ENCODE results near the gene TJP3.
"Not testable (repeated sequence)": the region's sequence is repeated elsewhere in the genome, so short reads cannot be mapped to it uniquely, and the experiment has no call there.

TJP3 gene

GRCh38 chr19:3746371-3747056 lies 38.3 kb downstream of the TJP3 start:
- DNase-seq, result no peak

DNA sequence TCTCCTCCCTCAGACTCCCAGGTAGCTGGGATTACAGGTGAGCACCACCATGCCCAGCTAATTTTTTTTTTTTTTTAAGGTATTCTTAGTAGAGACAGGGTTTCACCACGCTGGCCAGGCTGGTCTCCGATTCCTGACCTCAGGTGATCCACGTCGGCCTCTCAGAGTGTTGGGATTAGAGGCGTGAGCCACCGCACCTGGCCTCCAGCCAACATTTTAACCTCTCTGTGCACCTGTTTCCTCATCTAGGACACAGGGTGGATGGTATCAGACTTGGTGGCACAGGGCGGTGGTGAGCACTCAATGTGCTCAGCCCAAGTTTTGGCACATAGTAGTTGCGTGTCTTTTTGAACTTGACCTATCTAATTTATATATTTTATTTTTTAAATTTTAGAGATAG lies 40.8 kb downstream of the TJP3 start:
- no peak for DNase-seq

- DNase-seq, result no peak
Measured at GRCh38 chr19:3750211-3750610, 42.0 kb downstream of the TJP3 start.

GRCh38 chr19:3751236-3751635 lies 43.1 kb downstream of the TJP3 start:
- DNase-seq, result no peak

DNA sequence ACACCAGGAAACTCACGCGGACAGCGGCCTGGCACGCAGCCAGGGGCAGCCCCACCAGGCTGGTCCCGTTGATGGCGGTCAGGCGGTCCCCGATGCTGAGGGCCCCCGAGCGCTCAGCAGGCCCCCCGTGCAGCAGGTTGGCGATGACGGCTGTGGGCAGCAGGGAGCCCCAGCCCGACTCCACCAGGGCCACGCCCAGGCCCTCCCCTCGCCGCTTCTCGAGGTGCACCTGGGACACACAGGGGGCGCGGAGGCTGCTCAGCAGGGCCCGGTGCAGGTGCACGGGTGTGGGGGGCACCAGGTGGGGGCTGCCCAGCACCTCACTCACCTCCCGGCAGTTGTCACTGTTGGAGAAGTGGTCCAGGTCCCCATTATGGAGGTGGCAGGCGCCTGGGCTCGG lies 44.3 kb downstream of the TJP3 start:
- DNase-seq, result no peak

DNA sequence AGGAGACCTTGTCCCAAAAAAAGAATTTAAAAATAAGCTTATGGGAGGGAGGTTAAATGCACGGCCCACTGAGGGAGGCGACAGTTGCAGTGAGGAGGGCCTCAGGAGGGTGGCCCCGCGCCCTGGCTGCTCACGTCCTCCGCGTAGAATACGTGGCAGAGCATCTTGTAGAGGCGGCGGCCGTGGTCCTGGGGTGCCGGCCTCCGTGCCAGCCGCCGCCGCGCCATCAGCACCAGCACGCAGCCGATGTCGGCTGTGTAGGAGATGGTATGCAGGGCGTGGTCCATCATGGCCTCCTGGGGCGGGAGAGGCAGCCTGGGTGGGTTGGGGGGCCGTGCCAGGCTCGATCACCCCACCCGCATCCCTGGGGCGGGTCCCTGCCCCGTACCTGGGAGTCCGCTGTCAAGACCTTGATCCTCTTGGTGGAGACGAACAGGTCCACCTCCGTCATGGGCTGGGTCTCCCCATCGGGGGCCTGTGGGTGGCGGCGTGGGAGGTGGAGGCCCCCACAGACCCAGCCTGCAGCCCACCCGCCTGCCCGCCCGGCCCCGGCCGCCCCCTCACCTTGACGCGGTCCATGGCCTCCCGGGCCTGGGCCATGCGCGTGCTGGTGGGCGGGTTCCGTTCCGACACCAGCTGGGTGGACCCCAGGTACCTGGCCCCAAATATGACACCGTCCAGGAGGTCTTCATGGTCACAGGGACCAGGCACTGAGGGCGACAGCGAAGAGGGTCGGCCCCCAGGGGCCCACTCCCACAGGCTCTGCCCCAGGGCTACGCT lies 45.6 kb downstream of the TJP3 start:
- no peak for DNase-seq

GRCh38 chr19:3757705-3758104 lies 49.5 kb downstream of the TJP3 start:
- DNase-seq, result not testable (repeated sequence)

DNA sequence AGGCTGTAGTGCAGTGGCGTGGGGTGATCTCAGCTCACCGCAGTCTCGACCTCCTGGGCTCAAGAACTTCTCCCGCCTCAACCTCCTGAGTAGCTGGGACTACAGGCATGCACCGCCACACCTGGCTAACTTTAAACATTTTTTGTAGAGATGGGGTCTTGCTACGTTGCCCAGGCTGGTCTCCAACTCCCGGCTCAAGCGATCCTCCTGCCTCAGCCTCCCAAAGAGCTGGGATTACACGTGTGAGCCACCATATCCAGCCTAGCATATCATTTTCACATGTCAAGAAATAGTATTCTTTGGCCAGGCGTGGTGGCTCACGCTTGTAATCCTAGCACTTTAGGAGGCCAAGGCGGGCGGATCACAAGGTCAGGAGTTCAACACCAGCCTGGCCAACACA lies 50.1 kb downstream of the TJP3 start:
- not testable (repeated sequence) for DNase-seq

DNA sequence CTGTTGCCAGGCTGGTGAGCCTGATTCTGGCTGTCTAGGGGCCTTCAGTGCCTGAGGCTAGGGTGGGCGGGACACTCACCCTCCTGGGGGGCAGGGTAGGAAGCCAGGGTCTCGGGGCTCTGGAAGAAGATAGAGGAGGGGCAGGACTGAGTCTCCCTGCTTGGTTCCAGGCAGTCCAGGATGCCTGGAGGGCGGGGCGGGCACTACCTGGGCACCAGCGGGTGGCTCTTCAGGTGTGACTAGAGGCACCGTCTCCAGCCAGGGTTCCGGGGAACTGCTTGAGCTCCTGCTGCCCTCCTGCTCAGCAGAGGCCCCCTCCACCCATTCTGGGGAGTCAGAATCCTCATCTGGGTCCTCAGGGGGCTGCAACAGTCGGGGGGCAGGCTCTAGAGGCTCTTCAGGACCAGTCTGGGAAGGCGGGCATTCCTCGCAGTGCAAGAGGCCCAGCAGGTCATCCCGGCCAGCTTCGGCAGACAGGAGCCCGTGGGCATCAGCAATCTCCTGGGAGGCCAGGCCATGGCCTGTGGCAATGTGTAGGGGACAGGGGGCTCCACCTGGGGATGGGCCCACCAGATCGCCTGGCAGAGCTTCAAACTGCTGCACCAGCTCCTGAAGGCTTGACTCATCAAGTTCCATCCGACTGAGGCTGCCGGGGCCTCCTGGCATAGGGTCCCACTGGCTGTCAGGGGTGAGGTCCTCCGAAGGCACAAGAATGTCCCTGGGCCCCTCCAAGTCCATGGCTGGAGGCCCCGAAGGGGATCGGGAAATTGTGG lies 51.5 kb downstream of the TJP3 start:
- no peak for DNase-seq

DNA sequence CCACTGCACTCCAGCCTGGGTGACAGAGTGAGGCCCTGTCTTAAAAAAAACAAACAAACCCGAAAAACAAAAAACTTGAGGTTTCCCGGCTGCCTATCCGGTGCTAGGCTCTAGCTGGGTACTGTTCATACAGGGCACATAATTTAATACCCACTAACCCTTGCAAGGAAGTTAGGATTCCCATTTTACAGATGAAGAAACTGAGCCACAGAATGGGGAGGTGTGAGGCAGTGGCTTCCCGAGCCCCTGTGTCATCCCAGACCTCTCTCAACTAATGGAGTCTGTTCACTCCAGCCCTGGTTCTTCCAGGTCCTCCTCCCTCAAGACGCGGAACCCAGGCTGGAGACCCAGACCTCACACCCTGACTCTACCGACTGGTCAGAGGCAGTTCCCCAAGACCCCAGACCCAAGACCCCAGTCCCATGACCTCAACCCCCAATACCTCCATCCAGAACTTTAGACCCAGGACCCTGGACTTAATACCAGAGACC lies 52.7 kb downstream of the TJP3 start:
- DNase-seq, result no peak

DNA sequence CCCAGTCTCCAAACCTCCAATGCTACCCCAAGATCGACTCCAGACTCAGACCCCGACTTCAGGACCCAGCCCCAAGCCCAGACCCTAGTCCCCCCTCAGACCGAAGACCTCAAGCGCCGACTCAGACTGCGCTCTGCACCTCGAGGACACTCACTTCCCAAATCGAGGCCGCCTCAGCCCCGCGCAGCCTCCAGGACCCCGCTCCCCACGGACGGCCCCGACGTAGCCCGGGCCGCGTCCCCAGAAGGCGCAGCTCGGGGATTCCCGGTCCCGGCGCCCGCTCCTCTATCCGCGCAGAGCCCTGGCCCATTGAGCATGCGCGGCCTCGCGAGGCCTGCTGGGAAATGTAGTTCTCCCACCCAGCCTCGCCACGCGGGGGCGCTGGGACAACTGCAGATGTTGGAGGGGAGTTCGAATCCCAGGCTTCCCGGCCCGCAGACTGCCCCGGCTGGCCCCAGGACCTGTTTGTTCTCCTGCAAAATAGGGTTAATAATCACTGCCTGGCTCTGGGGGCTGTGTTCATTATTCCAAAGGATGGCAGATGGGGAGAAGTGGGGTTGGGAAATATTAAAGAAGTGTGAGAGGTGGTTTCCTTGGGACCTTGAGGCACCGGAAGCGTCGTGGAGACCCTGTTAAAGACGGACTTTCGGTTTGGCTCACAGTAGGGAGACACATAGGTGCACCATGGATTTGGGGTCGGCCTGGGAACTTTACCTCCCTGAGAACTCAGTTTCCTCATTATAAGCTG lies 53.4 kb downstream of the TJP3 start, which contains the start of gene APBA3:
Gene APBA3 (minus strand): TSS at position 311 of the 748 bp plus-strand sequence. CDS start 1,428 bp downstream, outside the sequence.
- DNase-seq, result peak; percentile 90

DNA sequence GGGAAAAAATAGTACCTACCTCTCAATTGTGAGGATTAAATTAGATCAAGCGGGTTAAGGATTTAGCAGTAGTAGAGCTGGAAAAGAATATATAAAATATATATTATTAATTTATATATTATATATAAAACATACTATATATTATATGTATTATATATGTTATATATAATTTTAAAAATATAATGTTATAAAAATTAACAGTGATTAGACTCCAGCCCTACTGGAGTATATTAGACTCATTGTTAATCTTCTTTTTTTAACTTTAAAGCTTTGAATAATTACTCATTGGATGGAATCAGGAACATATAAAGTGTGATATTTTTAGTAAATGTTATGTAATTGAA lies 53.9 kb downstream of the TJP3 start:
- DNase-seq, result no peak

GRCh38 chr19:3762501-3763459 lies 54.6 kb downstream of the TJP3 start, which contains the start of gene MRPL54:
TSS of gene MRPL54 (plus strand) at chr19:3762682. CDS start at chr19:3762701, 19 bp downstream.
- peak; percentile 96 for DNase-seq

GRCh38 chr19:3765121-3765520 lies 56.9 kb downstream of the TJP3 start:
- no peak for DNase-seq

DNA sequence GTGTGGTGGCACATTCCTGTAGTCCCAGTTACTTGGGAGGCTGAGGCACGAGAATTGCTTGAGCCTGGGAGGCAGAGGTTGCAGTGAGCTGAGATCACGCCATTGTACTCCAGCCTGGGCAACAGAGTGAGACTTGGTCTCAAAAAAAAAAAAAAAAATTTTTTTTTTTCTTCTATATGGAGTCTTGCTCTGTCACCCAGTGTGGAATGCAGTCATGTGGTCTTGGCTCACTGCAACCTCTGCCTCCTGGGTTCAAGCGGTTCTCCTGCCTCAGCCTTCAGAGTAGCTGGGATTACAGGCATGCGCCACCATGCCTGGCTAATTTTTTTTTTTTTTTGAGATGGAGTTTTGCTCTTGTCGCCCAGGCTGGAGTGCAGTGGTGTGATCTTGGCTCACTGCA lies 57.6 kb downstream of the TJP3 start:
- not testable (repeated sequence) for DNase-seq

DNA sequence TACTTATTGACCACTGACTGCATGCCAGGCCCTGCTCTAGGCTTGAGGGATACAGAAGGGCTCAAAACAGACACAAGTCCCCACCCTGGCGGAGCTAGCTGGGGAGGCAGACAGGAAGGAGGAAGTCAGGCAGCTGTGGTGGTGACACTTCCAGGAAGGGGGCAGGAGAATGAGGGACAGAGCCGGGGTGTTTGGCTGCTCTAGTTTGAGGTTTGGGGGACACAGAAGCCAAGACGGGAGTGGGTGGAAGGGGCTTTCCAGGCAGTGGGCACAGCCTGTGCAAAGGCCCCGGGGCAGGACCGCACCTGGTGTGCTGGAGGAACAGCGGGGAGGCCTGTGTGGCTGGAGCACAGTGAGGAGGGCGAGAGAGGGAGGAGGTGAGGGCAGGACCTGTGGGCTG lies 58.3 kb downstream of the TJP3 start:
- no peak for DNase-seq

DNA sequence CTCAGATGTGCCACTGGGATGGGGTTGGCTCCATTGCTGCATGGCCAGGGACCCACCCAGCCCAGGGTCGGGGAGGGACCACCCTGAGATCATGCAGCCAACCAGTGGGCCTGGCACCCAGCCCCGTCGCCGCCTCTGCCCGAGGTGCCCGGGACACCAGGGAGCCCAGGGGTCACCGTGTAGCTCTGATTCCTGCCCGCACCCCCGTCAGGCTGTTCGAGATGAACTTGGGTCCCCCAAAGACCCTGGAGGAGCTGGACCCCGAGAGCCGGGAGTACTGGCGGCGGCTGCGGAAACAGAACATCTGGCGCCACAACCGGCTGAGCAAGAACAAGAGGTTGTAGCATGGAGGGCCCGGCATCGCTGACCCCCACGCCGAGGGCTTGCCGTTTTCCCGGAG lies 58.9 kb downstream of the TJP3 start:
- no peak for DNase-seq

GRCh38 chr19:3768015-3768747 lies 60.0 kb downstream of the TJP3 start:
- no peak for DNase-seq

DNA sequence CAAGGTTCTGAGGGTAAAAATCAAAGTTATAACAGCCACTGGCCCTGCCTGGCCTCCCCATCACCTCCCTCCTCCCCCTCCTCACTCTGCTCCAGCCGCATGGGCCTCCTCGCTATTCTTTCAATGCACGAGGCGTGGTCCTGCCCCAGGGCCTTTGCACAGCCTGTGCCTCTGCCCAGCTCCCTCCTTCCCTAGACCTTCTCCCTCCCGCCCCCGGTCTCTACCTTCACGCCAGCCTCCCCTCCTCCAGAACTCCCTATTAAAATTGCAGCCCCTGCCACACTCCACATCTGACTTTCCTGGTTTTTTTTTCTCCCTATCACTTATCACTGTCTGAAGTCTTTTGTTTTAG lies 60.5 kb downstream of the TJP3 start:
- no peak for DNase-seq

- DNase-seq, result no peak
Measured at GRCh38 chr19:3769494-3769893, 61.3 kb downstream of the TJP3 start.

All from NCI-H2171 (cell line).